Body of pancreas (tissue), 4 donors: Measurements from ENCODE around the gene ASB16. TPM values are rescaled to one million over a fixed set of nuclear protein-coding genes. Genes with fewer than 3 reads are reported as not detected.

Experiments
- ATAC-seq: fragments of 150-250 bp; one replicate; pipeline ENCODE4 v1.9.1; 2016
- DNase-seq, 4 donors: peaks; one replicate each; pipeline ENCODE4 v3.0.0-alpha.2; 2019
- H3K27ac ChIP-seq, 4 donors: fragments of 200-600 bp; sonication (generic); 1 replicate in 3 of 4; 2 replicates in 1 of 4; pipeline versions ENCODE4 v1.5.1 to v1.6.1; 2016 to 2019; ENCODE audit warnings: mild to moderate bottlenecking in 1 of 4, mixed read lengths in 1 of 4, moderate library complexity in 1 of 4
- H3K27me3 ChIP-seq, 2 donors: fragments of 200-600 bp; sonication (generic); one replicate each; pipeline ENCODE4 v1.6.0; 2016; ENCODE audit warnings: mild to moderate bottlenecking in 1 of 2
- H3K36me3 ChIP-seq, 2 donors: fragments of 200-600 bp; sonication (generic); replicated peaks in 1 of 2; 2 replicates each; pipeline ENCODE4 v1.5.1; 2016; ENCODE audit warnings: low read depth in 2 of 2; ENCODE audit not compliant: insufficient read depth in 1 of 2
- H3K4me1 ChIP-seq: fragments of 200-600 bp; sonication (generic); one replicate; pipeline ENCODE4 v1.6.0; 2016
- H3K4me3 ChIP-seq, 2 donors: fragments of 200-600 bp; sonication (generic); 1 replicate in 1 of 2; 2 replicates in 1 of 2; pipeline ENCODE4 v1.5.1; 2016 to 2019
- H3K9me3 ChIP-seq, 3 donors: fragments of 200-600 bp; sonication (generic); 1 replicate in 2 of 3; 2 replicates in 1 of 3; pipeline ENCODE4 v1.5.1; 2016
- POLR2A ChIP-seq, 3 donors: fragments of 450-650 bp; IDR thresholded peaks; one replicate each; pipeline ENCODE4 v1.6.1; 2016; ENCODE audit warnings: antibody characterized with exemption in 3 of 3, mild to moderate bottlenecking in 2 of 3
- WGBS, 2 donors: methylation state at CpG; one replicate each; pipeline ENCODE4 v1.1.5; 2017; 5-methylcytosine and 5-hydroxymethylcytosine counted together
- intact Hi-C: fragments of 100-400 bp; cut with DNase I; formaldehyde crosslinking; loops from one replicate; pipeline ENCODE4 v1.15.1; 2023
- total RNA-seq, 2 donors: library from RNA; depleted of rRNA; stranded (reverse); fragments of >200 nt; gene quantifications; one replicate each; pipeline ENCODE4 v1.1.0, GENCODE V29; 2016
- TF ChIP-seq, protein P1 (sequence below), 7 experiments: fragments of 450-650 bp in 4 of 7; fragments of 200-600 bp in 3 of 7; sonication (generic) in 3 of 7; IDR thresholded peaks; one replicate each; pipeline ENCODE4 v1.5.1; 2016 to 2019; ENCODE audit warnings: antibody characterized with exemption in 7 of 7

ASB16 gene
- total RNA-seq, 2 donors from 2014 or later = 3.9 to 10.5 TPM

DNA sequence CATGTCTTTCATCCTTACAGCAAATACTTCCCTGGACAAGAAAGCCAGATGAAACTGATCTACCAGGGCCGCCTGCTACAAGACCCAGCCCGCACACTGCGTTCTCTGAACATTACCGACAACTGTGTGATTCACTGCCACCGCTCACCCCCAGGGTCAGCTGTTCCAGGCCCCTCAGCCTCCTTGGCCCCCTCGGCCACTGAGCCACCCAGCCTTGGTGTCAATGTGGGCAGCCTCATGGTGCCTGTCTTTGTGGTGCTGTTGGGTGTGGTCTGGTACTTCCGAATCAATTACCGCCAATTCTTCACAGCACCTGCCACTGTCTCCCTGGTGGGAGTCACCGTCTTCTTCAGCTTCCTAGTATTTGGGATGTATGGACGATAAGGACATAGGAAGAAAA is 20.0 kb downstream of the ASB16 start:
- TF ChIP-seq, protein P1, sequence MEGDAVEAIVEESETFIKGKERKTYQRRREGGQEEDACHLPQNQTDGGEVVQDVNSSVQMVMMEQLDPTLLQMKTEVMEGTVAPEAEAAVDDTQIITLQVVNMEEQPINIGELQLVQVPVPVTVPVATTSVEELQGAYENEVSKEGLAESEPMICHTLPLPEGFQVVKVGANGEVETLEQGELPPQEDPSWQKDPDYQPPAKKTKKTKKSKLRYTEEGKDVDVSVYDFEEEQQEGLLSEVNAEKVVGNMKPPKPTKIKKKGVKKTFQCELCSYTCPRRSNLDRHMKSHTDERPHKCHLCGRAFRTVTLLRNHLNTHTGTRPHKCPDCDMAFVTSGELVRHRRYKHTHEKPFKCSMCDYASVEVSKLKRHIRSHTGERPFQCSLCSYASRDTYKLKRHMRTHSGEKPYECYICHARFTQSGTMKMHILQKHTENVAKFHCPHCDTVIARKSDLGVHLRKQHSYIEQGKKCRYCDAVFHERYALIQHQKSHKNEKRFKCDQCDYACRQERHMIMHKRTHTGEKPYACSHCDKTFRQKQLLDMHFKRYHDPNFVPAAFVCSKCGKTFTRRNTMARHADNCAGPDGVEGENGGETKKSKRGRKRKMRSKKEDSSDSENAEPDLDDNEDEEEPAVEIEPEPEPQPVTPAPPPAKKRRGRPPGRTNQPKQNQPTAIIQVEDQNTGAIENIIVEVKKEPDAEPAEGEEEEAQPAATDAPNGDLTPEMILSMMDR (IDR thresholded peaks at IDR 0.05) = no peak
- no peak for TF ChIP-seq POLR2A (IDR thresholded peaks at IDR 0.05)
- H3K9me3 ChIP-seq = no peaks in the 10 kb centered on the region
- ATAC-seq (no peak), DNase-seq (no peak)
- WGBS, 2 donors = 91 to 94% methylated on average over 10 of the region's 10 CpGs
- peaks cover 4 to 8% of the 10 kb centered on the region in 2 donors for H3K36me3 ChIP-seq
- H3K4me1 ChIP-seq = peaks cover 18% of the 10 kb centered on the region
- H3K4me3 ChIP-seq = no peak overlapping the region
- H3K27ac ChIP-seq = no peak overlapping the region
- H3K27me3 ChIP-seq = no peaks in the 10 kb centered on the region
- intact Hi-C loops = no loop called here

DNA sequence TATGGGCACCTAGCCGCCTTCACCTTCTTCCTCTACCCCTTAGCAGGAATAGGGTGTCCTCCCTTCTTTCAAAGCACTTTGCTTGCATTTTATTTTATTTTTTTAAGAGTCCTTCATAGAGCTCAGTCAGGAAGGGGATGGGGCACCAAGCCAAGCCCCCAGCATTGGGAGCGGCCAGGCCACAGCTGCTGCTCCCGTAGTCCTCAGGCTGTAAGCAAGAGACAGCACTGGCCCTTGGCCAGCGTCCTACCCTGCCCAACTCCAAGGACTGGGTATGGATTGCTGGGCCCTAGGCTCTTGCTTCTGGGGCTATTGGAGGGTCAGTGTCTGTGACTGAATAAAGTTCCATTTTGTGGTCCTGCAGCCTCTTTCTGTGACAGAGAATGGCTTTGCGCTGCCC is 20.9 kb downstream of the ASB16 start:
- peaks cover 12% of the 10 kb centered on the region for H3K4me1 ChIP-seq
- H3K4me3 ChIP-seq = no peak overlapping the region
- H3K27ac ChIP-seq = no peak overlapping the region
- no peak for ATAC-seq
- H3K9me3 ChIP-seq = no peaks in the 10 kb centered on the region
- DNase-seq = no peak
- no peaks in the 10 kb centered on the region for H3K27me3 ChIP-seq
- intact Hi-C loops = no loop called here
- H3K36me3 ChIP-seq = peaks cover 4 to 8% of the 10 kb centered on the region in 2 donors
- TF ChIP-seq, protein P1 (IDR thresholded peaks at IDR 0.05) = no peak
- no peak for TF ChIP-seq POLR2A (IDR thresholded peaks at IDR 0.05)
- WGBS, 2 donors = 70 to 73% methylated on average over 5 of the region's 5 CpGs

DNA sequence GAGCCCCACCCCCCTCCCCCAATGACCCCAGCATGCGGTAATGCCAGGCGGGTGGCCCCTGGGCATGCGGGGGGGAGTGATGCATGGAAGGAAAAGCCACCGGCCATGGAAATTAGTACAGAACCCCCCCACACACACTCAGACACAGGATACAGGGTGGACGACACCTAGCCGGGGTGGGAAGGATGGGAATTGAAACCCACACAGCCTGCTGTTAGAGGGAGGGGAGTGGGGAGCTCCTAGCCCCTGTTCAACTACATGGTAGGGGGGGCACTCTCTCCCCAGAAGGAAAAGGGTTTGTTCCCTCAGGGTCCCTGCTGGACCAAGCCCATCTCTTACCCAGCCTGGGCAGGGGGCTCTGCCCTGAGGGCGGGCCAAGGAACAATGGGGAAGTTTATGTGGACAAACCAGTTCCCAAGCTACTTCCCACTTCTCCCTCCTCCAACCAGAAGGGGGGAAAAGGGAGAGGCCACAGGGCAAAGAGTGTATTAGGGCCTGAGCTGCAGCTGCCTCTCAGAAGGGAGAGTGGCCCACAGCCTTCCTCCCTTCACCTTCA is 21.5 kb downstream of the ASB16 start:
- Histone ChIP-seq H3K27me3 (no peaks in the 10 kb centered on the region), H3K4me3 (no peak overlapping the region), H3K9me3 (no peaks in the 10 kb centered on the region), H3K36me3 (peaks cover 4 to 8% of the 10 kb centered on the region in 2 donors), H3K4me1 (peaks cover 12% of the 10 kb centered on the region), H3K27ac (no peak overlapping the region)
- 78 to 93% methylated on average over 5 to 7 of the region's 7 CpGs for WGBS, 2 donors
- no peak for TF ChIP-seq POLR2A (IDR thresholded peaks at IDR 0.05)
- TF ChIP-seq, protein P1 (IDR thresholded peaks at IDR 0.05) = no peak
- intact Hi-C loops = no loop called here
- DNase-seq = no peak
- ATAC-seq = no peak

DNA sequence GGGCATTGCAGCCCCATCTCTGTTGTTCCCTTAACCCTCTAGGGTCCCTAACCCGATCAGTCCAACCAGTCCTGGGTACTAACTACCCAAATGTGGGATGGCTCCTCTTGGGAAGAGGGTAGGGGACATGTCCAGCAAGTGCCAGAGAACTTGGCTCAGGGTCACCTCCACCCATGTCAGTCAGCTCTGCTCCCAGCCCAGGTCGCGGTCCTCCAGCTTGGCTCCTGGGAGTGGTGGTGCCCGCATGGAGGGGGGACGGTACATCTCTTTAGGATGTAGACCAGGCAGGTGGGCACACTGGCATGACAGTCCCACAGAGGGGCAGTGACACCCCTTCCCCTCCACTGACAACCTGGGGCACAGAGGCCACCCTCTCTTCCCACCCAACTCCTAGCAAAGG is 22.2 kb downstream of the ASB16 start:
- intact Hi-C loops = no loop called here
- Histone ChIP-seq H3K27me3 (no peaks in the 10 kb centered on the region), H3K36me3 (peaks cover 4 to 8% of the 10 kb centered on the region in 2 donors), H3K4me3 (no peak overlapping the region), H3K9me3 (no peaks in the 10 kb centered on the region), H3K4me1 (peaks cover 14% of the 10 kb centered on the region), H3K27ac (no peak overlapping the region)
- DNase-seq (no peak), ATAC-seq (no peak)
- no peak for TF ChIP-seq POLR2A (IDR thresholded peaks at IDR 0.05)
- TF ChIP-seq, protein P1 (IDR thresholded peaks at IDR 0.05) = no peak
- WGBS, 2 donors = 73 to 82% methylated on average over 2 to 5 of the region's 5 CpGs
